DMS153 treated with DMSO at 0.1 percent for 48 hours (cell line): Measurements from ENCODE around the gene ARHGAP25.

Experiments
- DNase-seq: peaks from one replicate; lab custom pipeline; 2025; ENCODE audit not compliant: unreplicated experiment; lab: John Stamatoyannopoulos, UW

The ARHGAP25 gene

DNA sequence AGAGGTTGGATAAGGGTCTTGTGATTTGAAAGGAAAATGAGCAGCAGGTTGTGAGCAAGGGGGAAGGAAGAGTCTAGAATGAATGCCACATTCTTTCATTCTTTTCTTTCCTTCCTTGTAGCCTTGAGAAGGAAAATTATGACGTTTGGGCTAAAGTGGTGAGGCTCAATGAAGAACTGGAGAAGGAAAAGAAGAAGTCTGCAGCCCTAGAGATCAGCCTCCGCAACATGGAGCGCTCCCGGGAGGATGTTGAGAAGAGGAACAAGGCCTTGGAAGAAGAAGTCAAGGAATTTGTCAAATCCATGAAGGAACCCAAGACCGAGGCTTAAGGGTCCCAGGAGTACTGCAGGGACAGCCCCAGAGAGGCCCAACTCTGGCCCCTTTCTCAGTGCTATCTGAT, 91.3 kb downstream of the ARHGAP25 start:
- no peak for DNase-seq

GRCh38 chr2:68827666-68828065, 93.1 kb downstream of the ARHGAP25 start:
- DNase-seq, result no peak

DNA sequence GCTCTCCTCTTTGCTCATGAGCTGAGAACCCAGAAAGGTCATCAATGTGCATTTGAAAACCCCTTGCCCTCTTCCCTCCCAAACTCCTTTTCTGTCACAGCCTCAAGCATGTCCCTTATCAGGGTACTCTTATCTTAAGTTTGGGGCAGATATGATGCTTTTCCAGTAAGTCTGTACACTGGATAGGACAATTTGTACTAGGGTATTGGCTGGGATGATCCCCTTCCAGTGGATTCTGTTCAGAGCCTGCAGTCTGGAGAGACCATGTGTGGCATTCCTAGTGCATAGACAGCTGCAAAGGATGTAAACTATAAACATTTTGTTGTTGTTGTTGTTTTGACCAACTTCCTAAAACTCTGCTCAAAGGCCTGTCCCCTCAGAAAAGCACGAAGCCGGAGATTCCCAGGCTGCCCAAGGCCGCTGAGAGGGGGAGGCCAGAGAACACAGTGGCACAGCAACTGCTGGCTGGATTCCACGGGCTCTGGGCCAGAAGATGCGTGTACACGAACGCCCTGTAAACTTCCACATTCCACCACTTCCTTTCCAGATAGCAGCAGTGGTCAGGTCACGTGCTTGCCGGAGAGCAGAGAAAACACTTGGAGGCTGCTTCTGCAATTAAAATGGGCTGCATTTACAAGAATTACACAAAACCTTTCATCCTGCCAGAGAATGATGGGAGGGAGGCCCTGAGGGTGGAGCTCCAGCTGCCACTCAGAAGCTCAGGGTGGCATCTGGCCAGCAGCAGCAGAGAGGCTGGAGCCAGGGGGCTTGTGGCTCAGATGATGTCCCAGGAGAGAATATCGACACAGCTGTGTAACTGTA, 94.5 kb downstream of the ARHGAP25 start:
- DNase-seq, result peak; percentile 18

- DNase-seq, result no peak
These were observed 95.1 kb downstream of the ARHGAP25 start for GRCh38 chr2:68829749-68830148.

- no peak for DNase-seq
These were observed 97.1 kb downstream of the ARHGAP25 start for GRCh38 chr2:68831686-68832232.

DNA sequence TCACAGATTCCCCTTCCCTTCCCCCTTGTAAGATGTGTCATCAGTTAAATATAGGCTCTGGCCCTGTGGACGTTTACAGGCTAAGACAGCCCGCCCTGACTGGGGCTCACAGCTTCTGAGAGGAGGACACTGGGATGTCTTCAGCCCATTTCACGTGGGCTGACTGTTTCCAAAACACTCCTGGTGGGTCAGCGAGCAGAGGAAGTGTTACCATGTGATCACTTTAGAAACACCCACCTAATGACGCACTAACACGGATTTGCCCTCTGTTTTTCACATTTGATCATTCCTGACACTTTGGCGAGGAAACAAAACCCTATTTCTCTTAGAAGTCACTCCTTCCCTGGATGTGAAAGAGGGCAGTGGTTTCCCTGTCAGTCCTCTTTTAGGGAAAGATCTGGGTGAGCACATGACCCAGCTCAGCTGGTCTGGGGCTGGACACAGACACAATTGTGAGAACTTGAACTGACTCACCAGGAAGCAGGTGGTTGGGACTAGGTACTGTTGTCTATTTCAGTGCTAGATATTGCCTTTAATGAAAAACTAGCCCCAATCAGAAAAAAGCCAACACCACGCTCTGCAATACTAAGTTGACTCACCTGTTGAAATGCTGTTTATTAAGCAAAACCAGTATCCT, 97.7 kb downstream of the ARHGAP25 start:
- no peak for DNase-seq

GRCh38 chr2:68833162-68833561, 98.6 kb downstream of the ARHGAP25 start:
- DNase-seq, result no peak

- no peak for DNase-seq
These were observed 100.2 kb downstream of the ARHGAP25 start for GRCh38 chr2:68834737-68835376.

- DNase-seq, result no peak
These were observed 101.0 kb downstream of the ARHGAP25 start for GRCh38 chr2:68835621-68836020.

DNA sequence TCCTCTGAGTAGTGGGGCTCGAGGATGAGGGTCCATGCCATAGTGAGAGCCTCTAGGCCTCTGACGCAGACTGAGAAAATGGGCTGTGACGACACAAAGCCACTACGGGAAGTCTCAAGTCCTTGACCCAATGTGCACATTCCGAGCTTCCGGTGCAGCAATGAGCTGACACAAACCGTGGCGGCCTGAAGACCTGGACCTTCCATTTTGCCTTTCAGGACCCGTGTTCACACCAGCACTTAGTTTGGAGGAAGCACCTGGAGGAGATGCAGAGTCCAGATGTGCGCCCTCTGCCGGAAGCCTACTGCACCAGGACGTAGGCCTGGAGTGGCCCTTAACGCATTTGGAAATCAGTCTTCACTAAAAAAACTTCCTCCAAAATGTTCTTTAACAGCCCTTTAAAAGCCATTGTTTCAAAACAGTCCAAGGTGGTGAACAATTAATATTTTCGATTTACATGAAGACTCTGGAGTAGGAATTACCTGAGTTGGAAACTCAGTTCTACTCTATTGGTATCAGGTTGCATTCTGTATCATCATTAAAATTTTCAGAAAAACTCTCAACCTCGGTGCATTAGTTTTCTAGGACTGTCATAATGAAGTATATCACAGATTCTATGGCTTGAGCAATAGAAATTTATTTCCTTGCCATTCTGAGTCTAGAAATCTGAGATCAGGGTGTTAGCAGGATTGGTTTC, 102.7 kb downstream of the ARHGAP25 start:
- DNase-seq, result no peak

DNA sequence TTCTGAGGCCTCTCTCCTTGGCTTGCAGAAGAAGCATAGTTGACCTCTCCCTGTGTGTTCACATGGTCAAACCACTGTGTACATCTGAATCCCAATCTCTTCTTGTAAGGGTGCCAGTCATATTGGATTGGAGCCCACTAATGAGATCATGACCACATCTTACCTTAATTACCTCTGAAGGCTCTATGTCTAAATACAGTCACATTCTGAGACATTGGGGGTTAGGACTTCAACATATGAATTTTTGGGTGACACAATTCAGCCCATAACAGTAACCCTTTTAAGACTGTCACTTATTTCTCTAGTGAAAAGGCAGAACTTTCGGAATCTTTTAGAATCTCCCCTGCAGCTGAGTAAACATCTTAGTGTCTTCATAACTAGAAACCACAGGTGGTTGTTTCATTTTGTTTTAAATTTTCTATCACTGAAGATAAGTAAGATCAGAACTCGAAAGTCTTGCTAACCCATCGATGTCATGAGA, 103.3 kb downstream of the ARHGAP25 start:
- no peak for DNase-seq

DNA sequence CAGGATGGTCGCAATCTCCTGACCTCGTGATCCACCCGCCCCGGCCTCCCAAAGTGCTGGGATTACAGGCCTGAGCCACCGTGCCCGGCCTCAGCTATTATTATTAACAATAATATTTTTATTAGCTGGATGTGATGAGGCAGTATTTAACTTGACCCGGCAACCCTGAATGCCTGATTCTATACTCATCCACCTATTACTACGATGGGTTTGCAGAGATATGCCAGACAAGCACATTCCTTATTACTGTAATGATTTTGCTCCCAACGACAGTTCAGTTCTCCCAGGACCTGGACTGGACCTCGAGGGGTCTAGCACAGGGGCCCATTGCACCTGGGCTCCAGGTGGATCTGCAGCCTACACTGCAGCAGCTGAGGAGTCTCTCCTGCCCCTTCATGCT, 104.0 kb downstream of the ARHGAP25 start:
- no peak for DNase-seq

DNA sequence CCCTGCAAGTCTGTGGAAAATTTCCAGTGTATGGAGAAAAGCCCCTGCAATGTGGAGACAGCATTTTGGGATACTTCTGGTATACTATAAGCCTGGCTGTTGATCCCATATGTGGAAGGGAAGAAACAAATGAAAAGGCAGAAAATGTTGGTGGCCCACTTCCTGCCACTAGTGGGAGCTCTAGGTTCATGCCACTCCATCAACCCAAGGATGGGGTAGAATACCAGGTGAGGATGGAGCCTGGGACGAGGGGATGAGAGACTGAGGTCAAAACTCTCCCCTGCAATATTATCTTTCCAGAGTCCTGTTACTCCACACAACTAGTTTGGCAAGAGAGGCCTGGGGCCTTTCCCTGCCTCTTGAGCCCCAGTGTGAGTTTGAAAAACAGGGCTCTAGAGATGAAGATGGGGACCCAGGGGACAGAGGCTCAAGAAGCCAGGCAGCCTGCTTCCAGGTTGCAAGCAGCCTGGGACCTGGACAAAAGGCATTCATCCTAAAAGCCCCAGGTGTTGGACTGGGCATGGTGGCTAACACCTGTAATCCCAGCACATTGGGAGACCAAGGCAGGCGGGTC, 104.7 kb downstream of the ARHGAP25 start:
- DNase-seq, result no peak

DNA sequence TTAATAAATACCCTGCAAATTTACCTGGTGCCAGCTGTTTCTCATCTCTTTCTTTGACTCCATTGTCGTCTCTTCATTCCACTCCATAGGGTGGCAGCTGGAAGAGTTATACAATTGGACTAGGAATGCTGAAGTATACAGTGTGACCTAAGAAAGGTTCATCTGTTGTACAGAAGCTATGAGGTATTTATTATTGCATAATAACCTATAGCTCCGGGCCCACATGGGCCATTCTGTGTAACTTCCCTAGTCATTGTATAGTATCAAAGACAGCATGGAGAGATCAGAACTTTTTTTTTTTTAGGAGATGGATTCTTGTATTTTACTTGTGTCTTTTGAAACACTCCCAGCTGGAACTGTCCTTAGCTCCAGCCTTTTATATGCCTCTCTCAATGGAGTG, 110.4 kb downstream of the ARHGAP25 start:
- DNase-seq, result no peak

- DNase-seq, result no peak
These were observed 111.5 kb downstream of the ARHGAP25 start for GRCh38 chr2:68846091-68846490.

DNA sequence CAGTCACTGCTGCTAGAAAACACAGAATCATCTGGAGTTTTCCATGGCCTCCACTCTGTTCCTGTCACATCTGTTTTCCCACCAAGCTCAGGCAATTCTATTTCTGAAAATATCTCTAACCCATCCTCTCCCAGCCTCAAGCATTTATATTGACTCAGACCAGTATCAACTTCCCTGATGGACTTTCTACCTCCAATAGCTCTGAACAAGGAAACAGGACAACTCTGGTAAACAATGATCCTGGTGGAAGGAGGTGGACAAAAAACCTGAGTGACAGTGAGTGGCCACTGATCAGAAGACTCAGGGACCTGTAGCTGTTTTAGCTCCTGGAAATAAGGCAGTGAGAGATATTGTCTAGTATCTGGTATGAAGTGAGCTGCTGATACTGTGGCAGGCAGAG, 113.1 kb downstream of the ARHGAP25 start:
- no peak for DNase-seq

- no peak for DNase-seq
These were observed 115.0 kb downstream of the ARHGAP25 start for GRCh38 chr2:68849579-68850030.

- DNase-seq, result no peak
These were observed 115.9 kb downstream of the ARHGAP25 start for GRCh38 chr2:68850524-68850923.

DNA sequence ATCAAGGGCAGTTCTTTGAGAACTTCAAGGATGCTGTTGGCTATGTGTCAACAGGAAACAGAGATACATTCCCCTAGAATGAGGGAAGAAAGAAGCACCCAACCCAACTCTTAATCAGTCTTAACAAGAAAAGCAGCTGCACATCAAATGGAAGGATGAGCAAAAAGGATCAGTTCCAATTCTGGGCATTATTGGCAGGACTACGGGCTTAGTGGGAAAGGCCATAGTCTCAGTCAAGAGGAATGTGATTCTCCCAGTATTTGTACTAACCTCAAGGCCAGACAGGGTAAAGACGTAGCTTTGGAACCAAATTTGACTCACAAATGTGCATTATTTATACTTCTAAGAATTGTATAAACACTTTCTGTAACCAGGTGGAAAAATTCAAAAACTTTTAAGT, 118.4 kb downstream of the ARHGAP25 start:
- DNase-seq, result no peak

DNA sequence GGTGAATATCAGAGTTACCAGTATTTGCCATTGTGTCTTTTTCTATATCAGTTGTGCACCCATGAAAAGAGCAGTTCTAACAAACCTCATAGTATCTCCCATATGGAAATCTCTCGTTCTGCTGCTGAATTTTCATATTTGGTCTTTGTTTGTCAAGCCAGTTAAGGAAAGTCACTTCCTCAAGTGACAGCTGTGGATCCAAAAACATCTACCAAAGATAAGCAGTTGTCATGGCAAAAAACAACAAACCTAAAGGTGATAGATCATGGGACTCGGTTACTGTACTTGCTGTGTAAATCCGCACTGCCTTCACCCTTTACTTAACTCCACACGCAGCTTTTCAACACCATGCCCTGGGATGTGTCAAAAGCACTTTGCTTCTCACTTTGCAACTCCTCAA, 119.3 kb downstream of the ARHGAP25 start:
- DNase-seq, result no peak

- no peak for DNase-seq
These were observed 119.9 kb downstream of the ARHGAP25 start for GRCh38 chr2:68854476-68854875.
